HG02642 (cell line): ENCODE data around the gene TMOD2.
A peak's percentile ranks its signal among the peaks of the same experiment; 100 is the strongest.
"Not testable (repeated sequence)": the region's sequence is repeated elsewhere in the genome, so short reads cannot be mapped to it uniquely, and the experiment has no call there.

ENCODE experiments used
- ATAC-seq: cut with Tn5 transposase; IDR thresholded peaks from one replicate; pipeline ENCODE4 v1.9.1; 2021; ENCODE audit warnings: mild to moderate bottlenecking; ENCODE audit not compliant: unreplicated experiment, poor library complexity

The TMOD2 gene

GRCh38 chr15:51768018-51768417 is 16.6 kb downstream of the TMOD2 start:
- no peak for ATAC-seq

DNA sequence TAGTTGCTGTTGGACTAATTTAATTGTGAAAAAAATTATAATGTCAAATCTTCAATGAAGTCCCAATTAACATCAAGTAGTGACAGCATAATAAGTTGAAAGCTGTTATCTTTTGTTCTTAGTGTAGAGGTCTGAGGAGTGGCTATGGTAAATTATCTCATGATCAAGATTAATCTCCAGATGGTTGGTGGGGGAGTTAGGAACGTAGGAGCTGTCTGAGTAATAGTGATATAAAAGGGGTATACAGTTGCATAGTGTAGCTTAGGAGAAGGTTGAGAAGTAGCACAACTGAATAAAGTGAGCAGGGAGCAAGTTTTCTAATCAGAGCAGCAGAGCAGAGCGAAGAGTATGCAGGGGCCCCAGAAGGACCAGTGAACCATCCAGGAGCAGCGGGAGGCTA is 19.5 kb downstream of the TMOD2 start:
- no peak for ATAC-seq

GRCh38 chr15:51771773-51772172 is 20.4 kb downstream of the TMOD2 start:
- ATAC-seq, result no peak

- ATAC-seq, result no peak
Observed at GRCh38 chr15:51774916-51775315, 23.5 kb downstream of the TMOD2 start.

DNA sequence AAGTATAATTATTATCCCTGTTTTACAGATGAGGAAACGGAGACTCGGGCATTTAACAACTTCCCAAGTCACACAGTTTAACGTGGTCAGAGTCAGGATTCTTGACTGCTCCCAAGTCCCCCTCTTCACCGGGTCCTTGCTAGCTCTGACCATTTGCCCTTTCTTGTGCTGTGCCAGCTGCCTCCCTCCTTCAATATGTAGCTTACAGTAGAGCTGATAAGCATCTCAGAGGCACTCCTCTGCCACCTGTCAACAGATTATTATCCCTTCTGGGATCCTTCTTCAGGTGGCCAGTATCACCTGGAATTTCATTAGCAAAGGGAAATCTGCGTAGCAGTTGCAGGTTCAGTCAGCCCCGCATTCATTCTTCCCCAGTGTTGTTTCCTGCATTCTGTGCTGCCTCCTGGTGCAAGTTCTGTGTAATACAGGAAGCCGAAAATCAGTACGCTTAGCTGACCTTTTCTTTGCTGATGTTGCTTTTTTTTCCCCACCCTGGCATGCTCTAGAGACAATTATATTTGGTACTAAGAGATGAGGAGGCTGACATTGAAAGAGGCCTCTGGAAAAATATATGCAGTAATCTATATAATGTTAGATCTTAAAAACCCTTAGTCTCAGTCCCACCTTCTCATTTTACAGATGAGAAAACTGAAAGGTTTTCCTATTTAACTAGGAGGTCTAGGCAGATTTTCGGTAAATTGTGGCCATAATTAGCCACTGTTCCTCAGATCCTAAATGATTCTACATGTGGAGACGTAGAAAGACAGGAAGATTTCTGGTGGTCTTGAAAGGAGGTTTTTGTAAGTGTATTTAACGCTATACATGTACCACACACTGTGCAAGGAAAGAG is 24.8 kb downstream of the TMOD2 start:
- ATAC-seq, result no peak

DNA sequence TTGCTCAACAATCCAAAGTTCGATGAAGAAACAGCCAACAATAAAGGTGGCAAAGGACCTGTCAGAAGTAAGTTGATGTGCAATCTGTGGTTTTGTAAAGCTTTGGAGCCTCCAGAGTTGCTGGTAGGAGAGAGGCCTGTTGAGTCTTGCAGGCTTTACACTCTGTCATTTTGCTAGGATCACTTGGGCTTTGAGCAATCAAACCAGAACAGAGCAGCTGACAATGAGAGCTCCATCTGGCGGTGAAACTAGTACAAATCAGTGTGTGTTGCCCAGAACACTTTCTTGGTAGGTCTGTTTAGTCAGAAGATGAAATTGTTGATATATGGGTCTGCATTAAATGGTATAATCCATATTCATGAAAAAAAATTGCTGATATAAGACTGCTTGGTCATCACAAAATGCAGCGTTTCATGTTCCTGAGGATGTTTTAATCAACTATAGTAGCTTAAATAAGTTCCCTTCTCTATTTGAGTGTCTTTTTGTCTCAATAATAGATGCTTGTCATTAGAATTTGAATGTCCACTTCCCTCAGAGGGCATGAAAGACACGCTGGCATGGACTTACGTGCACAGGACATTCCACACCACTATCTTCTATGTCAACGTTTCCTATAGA is 25.7 kb downstream of the TMOD2 start:
- peak; percentile 77 for ATAC-seq

DNA sequence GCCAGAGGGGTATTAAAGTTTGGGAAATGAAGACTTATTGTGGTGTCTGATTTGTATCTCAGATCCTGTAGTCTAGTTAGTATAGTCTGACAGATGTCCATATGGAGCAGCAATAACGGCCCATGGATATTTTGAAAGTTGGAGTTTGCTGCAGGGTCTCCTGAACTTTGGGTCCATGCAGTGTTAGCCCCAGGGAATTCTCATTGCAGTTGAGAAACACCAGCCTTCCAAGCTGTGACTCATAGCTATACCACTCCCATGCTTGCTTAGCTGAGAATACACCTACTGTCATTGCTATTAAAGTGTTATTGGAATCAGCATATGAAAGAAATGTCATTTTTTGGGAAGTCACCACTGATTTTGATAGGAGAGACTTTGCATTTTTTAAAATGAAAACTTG is 29.2 kb downstream of the TMOD2 start:
- ATAC-seq, result no peak

DNA sequence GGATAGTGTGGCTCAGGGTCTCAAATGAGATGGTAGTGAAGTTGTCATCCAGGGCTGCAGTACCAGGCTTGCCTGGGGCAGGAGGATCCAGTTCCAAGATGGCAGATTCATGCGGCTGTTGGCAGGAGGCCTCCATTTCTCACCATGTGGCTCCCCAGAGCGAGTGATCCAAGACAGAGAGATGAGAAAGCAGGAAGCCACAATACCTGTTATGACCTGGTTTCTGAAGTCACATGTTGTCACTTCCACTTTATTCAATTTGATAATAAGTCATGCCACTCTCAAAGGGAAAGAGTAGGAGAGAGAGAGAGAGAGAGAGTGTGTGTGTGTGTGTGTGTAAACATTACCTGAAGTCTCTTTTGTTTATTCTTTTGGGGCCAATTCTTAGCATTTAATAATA is 30.1 kb downstream of the TMOD2 start:
- ATAC-seq, result no peak

GRCh38 chr15:51782357-51782896 is 31.0 kb downstream of the TMOD2 start:
- ATAC-seq, result no peak

DNA sequence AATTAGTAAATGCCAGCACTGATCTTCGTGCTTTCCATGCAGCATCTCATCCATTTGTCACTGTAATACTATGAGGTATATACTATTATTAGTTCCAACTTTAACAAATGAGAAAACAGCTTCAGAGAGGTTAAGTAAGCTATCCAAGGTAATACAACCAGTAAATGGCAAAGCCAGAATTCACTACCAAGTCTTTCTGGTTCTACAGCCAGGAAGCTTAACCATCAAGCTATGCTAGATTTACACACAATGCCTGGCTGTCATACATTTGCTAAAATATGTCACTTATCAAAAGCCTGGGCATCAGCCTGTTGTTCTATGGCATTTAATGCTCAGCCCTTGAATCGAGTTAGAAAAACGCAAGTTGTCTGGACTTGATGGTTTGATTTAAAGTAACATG is 32.6 kb downstream of the TMOD2 start:
- no peak for ATAC-seq

DNA sequence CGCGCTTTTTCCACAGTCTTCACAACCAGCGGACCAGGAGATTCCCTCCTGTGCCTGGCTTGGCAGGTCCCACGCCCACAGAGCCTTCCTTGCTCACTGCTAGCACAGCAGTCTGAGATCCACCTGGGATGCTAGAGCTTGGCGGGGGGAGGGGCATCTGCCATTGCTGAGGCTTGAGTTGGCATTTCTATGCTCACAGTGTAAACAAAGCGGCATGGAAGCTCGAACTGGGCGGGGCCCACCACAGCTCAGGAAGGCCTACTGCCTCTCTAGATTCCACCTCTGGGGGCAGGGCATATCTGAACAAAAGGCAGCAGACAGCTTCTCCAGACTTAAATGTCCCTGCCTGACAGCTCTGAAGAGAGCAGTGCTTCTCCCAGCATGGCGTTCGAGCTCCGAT is 35.7 kb downstream of the TMOD2 start:
- not testable (repeated sequence) for ATAC-seq

DNA sequence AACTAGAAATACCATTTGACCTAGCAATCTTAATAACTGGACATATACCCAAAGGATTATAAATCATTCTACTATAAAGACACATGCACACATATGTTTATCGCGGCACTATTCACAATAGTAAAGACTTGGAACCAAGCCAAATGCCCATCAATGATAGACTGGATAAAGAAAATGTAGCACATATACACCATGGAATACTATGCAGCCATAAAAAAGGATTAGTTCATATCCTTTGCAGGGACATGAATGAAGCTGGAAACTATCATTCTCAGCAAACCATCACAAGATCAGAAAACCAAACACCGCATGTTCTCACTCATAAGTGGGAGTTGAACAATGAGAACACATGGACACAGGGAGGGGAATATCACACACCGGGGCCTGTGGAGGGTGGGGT is 41.1 kb downstream of the TMOD2 start:
- ATAC-seq, result not testable (repeated sequence)

- ATAC-seq, result no peak
Observed at GRCh38 chr15:51793521-51794305, 42.3 kb downstream of the TMOD2 start.

DNA sequence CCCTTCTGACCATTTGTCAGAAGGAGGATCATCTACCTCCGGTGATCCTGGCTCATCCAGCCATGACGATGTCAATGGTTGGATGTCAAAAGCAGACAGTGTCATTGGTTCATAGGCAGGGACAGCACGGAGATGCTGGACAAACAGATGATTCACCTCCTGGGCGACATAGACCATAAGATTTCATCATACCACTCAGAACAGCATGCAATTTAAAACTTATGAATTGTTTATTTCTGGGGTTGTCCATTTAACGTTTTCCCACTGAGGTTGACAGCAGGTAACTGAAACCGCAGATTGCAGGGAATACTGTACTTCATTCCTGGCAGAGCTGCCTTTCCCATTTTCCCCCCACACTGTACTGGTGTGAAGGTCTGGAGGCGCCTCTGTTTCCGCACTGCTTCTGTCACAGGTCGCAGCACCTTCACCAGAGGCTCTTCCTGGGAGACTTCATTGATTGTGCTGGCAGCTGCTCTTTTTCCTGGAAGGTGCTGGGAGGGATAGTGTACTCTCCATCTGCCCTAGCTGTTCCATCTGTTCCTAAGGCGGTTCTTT is 45.5 kb downstream of the TMOD2 start:
- no peak for ATAC-seq

DNA sequence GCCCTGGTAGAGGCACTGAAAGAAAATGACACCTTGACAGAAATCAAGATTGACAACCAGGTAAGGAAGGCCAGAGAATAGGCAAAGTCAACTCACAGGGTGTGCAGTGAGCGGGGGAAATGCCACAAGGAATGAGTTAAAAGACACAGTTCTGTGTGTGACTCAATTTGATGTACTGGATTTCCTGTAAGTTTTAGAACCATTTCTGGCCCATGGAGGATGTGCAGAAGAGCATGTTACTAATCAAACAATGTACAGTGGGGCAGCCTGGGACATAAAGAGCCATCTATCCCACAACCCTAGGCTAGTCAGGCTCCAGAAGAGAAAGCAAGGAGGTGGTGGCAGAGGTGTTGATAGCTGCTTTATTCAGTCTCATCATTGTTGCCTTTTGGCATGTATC is 46.9 kb downstream of the TMOD2 start:
- ATAC-seq, result no peak

- no peak for ATAC-seq
Observed at GRCh38 chr15:51799282-51800252, 48.2 kb downstream of the TMOD2 start.

- no peak for ATAC-seq
Observed at GRCh38 chr15:51801391-51801835, 50.0 kb downstream of the TMOD2 start.

DNA sequence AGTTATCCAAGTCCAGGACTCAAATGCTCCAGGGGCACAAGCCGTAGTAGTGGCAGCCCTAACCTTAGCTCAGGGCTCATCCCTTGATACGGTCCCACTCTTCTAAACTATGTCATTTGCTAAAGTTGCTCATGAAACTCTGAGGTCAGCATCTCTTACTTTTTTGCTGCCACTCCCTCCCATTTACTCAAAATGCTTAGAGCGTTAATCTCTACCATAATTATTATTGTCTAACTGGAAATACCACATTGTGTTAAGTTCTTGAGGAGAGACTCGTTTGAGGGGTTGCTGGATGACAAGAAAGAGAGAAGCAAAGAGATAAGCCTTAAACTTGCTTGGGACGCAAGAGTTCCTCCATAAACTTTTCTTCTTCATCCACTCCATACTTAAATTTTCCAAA is 51.2 kb downstream of the TMOD2 start:
- ATAC-seq, result no peak

DNA sequence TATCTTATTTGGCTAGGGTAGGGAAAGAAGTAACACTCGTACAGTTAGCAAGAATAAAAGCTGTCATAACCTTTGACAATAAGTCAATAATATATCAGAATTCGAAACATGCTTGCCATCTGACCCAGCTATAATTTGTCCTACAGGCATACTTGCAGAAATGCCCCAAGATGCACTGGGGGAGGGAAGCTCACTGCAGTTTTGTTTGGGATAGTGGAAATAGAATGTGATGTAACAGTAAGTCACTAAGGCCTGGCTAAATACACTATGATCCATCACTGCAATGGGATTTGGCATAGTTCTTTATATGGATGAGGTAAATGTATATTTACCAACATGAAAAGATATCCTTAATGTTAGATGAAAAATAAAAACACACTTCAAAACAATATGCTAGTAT is 52.6 kb downstream of the TMOD2 start:
- no peak for ATAC-seq
